ENCODE results near the gene TWNK. TPM values are rescaled to one million over a fixed set of nuclear protein-coding genes. Genes with fewer than 3 reads are reported as not detected.

The TWNK gene
- total RNA-seq, 4 donors from 2014 or later, result 4.2 to 9.2 (median 6.4) TPM

GRCh38 chr10:101035916-101036702 is 48.8 kb downstream of the TWNK start:
- DNase-seq (ENCODE audit: low spot score in 2 of 2), result no peak
- intact Hi-C loops (cut with DNase I; ENCODE audit: low total_unique reads), result no loop called here
- whole genome bisulfite sequencing, 2 donors, result 85 to 94% methylated on average over 10 of the region's 10 CpGs
- TF ChIP-seq POLR2A (IDR thresholded peaks at IDR 0.05) (no peak), CTCF (IDR thresholded peaks at IDR 0.05) (no peak)
- H3K4me3 ChIP-seq (ENCODE audit: low read depth, poor library complexity, severe bottlenecking), result no peak overlapping the region

GRCh38 chr10:101036726-101037125 is 49.4 kb downstream of the TWNK start:
- DNase-seq (ENCODE audit: low spot score in 2 of 2), result no peak
- intact Hi-C loops (cut with DNase I; ENCODE audit: low total_unique reads), result no loop called here
- no peak for TF ChIP-seq POLR2A (IDR thresholded peaks at IDR 0.05)
- no peak for TF ChIP-seq CTCF (IDR thresholded peaks at IDR 0.05)
- no peak overlapping the region for H3K4me3 ChIP-seq (ENCODE audit: low read depth, poor library complexity, severe bottlenecking)
- 71 to 90% methylated on average over 4 to 7 of the region's 7 CpGs for WGBS, 2 donors

- intact Hi-C loops (cut with DNase I; ENCODE audit: low total_unique reads), result no loop called here
- H3K4me3 ChIP-seq (ENCODE audit: low read depth, poor library complexity, severe bottlenecking), result no peak overlapping the region
- no peak for DNase-seq (ENCODE audit: low spot score in 2 of 2)
- 73 to 75% methylated on average over 5 of the region's 5 CpGs for WGBS, 2 donors
- TF ChIP-seq POLR2A (IDR thresholded peaks at IDR 0.05) (no peak), CTCF (IDR thresholded peaks at IDR 0.05) (no peak)
Observed at GRCh38 chr10:101038484-101038883, 51.1 kb downstream of the TWNK start.

- intact Hi-C loops (cut with DNase I; ENCODE audit: low total_unique reads), result no loop called here
- WGBS, 2 donors, result 79 to 93% methylated on average over 3 of the region's 3 CpGs
- TF ChIP-seq POLR2A (IDR thresholded peaks at IDR 0.05), result no peak
- TF ChIP-seq CTCF (IDR thresholded peaks at IDR 0.05), result no peak
- no peak for DNase-seq (ENCODE audit: low spot score in 2 of 2)
- H3K4me3 ChIP-seq (ENCODE audit: low read depth, poor library complexity, severe bottlenecking), result no peak overlapping the region
Observed at GRCh38 chr10:101040061-101040460, 52.7 kb downstream of the TWNK start.

GRCh38 chr10:101040851-101041250 is 53.5 kb downstream of the TWNK start:
- 33 to 35% methylated on average over 2 of the region's 2 CpGs for WGBS, 2 donors
- intact Hi-C loops (cut with DNase I; ENCODE audit: low total_unique reads), result no loop called here
- no peak for DNase-seq (ENCODE audit: low spot score in 2 of 2)
- no peak overlapping the region for H3K4me3 ChIP-seq (ENCODE audit: low read depth, poor library complexity, severe bottlenecking)
- no peak for TF ChIP-seq CTCF (IDR thresholded peaks at IDR 0.05)
- no peak for TF ChIP-seq POLR2A (IDR thresholded peaks at IDR 0.05)
